Measurements from ENCODE around the gene CD248.

The CD248 gene

DNA sequence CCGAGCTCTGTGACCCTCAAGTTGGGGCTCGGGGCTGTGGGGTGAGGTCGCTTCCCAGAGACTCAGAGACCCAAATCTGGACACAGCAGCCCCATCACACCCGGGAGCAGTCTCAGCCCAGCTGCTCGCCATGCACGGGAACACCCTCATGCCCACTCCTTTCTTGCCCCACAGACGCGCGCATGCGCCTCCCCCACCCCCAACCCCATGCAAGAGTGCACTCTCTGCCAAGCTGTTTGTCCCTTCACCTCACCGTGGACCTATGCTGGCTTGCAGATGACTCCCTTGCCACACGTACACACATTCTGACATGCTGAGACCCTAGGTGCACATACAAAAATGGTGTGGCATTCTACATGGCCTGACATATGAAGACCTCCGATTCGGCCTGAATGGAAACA, 478 bp upstream of the CD248 start:
- DNase-seq (ENCODE audit: low spot score), result no peak
- TF ChIP-seq, protein P1, sequence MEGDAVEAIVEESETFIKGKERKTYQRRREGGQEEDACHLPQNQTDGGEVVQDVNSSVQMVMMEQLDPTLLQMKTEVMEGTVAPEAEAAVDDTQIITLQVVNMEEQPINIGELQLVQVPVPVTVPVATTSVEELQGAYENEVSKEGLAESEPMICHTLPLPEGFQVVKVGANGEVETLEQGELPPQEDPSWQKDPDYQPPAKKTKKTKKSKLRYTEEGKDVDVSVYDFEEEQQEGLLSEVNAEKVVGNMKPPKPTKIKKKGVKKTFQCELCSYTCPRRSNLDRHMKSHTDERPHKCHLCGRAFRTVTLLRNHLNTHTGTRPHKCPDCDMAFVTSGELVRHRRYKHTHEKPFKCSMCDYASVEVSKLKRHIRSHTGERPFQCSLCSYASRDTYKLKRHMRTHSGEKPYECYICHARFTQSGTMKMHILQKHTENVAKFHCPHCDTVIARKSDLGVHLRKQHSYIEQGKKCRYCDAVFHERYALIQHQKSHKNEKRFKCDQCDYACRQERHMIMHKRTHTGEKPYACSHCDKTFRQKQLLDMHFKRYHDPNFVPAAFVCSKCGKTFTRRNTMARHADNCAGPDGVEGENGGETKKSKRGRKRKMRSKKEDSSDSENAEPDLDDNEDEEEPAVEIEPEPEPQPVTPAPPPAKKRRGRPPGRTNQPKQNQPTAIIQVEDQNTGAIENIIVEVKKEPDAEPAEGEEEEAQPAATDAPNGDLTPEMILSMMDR (IDR thresholded peaks at IDR 0.05; ENCODE audit: borderline replicate concordance, control extremely low read depth, extremely low read depth, insufficient read depth, missing control alignments), result no peak
- in situ Hi-C loops (cut with MboI; ENCODE audit: low sequenced_read_pairs, unreplicated experiment), result no loop called here

DNA sequence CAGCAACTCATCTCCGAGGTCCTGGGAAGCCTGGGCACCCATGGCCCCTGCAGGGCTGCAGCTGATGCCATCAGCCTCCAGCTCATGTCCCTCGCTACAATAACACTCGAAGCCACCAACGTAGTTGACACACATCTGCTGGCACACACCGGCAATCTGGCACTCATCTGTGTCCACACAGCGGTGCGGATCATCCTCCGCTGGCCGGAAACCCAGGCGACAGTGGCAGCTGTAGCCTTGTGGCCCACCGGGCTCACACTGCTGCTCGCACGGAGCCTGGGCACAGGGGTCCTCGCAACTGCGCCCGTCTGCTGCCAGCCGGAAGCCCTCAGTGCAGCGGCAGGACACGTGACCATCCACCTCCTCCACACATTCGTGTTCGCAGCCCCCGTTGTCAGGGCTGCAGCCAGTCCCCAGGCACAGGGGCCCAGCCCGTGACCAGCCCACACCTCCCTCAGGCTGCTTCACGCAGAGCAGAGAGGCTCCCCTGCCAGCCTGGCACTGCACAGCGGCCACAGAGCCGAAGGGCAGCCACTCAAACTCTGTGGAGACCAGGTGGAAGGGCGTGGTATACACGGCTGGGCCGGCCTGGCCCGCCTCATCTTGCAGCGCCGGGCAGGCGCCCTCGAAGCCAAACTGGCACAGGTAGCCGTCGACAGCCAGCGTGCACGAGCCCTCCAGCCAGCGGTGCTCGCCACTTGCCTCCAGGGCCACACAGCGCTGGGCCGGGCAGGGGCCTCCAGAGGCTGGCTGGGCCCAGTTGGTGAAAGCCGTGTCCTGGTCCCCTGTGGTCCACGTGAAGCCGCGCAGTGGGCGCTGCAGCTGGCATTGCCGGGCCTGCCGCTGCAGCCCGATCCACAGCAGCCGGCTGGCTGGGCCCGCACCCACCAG, 678 bp downstream of the CD248 start:
- DNase-seq (ENCODE audit: low spot score), result no peak
- in situ Hi-C loops (cut with MboI; ENCODE audit: low sequenced_read_pairs, unreplicated experiment), result no loop called here
- TF ChIP-seq, protein P1 (IDR thresholded peaks at IDR 0.05; ENCODE audit: borderline replicate concordance, control extremely low read depth, extremely low read depth, insufficient read depth, missing control alignments), result no peak

DNA sequence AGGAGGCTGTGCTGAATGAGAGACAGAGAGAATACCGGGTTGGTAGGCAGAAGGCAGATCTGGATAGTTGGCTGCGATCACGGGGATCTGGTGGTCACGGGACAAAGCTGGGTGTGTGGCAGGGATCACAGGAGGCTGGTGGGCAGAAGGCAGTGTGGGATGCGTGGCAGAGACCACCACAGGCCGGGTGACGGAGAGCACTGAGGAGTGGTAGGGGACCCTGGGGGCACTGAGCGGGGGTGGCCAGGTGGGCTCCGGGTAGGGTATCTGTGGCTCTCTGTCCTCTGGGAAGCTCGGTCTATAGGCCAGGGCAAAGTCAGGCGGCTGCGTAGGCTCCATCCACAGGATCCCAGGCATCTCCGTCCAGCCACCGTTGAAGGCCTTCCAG, 1.4 kb downstream of the CD248 start:
- TF ChIP-seq, protein P1 (IDR thresholded peaks at IDR 0.05; ENCODE audit: borderline replicate concordance, control extremely low read depth, extremely low read depth, insufficient read depth, missing control alignments), result no peak
- in situ Hi-C loops (cut with MboI; ENCODE audit: low sequenced_read_pairs, unreplicated experiment), result no loop called here

DNA sequence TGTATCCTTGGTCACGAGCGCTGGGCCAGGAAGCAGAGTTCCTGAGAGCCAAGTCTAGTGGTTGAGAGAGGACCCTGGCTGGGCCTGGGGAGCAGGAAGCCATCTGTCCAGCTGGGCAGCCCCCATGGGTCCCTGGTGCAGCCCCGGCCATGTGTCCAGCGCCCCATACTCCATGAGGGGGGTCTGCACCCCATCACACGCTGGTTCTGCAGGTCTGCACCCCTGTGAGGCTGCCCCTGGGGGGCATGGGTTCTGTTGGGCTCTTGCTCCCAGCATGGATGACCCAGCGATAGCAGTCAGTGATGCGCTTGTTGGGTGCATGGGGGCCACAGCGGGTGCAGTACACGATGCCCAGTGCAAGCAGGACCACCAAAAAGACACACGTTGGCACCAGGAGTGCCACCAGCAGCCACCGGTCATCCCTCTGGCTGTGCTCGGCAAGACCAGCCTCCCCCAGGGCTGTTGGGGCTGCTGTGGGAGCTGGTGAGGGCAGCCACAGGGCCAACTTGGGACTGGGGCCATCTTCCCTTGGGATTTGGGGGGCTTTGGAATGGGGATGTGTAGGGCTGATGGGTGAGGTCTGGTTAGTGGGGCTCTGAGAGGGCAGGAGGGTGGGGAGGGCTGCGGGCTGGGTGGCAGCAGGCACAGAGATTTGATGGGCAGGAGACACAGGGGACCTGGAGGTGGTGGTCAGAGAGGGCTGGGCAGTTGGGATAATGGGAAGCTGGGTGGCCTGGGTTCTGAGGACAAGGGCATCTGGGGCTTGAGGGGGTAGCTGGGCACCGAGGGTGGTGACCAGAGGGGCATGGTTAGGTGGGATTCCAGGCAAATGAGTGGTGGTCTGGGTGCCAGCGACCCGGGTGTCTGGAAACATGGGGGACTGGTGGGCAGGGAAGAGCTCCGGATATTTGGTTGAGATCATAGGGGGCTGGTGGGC, 2.0 kb downstream of the CD248 start:
- in situ Hi-C loops (cut with MboI; ENCODE audit: low sequenced_read_pairs, unreplicated experiment), result no loop called here
- TF ChIP-seq, protein P1 (IDR thresholded peaks at IDR 0.05; ENCODE audit: borderline replicate concordance, control extremely low read depth, extremely low read depth, insufficient read depth, missing control alignments), result no peak
- no peak for DNase-seq (ENCODE audit: low spot score)

More for the DNA sequence above, 1.4 kb downstream of the CD248 start:
- DNase-seq (ENCODE audit: low spot score), result no peak

DNA sequence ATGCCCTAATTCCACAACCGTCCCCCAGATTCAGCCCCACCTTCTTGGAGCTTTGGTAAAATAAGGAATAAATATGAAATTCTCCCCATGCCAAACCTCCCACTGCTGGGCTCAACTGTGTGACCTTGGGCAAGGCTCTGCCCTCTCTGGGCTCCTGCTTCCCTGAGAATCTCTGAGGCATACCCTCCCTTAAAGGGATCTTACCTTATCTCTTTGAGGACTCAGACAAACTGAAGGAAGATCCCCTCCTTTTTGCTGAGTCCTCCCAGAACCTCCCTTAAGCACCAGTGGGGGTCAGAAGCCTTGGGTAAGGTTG, 2.7 kb downstream of the CD248 start:
- in situ Hi-C loops (cut with MboI; ENCODE audit: low sequenced_read_pairs, unreplicated experiment), result no loop called here
- TF ChIP-seq, protein P1 (IDR thresholded peaks at IDR 0.05; ENCODE audit: borderline replicate concordance, control extremely low read depth, extremely low read depth, insufficient read depth, missing control alignments), result no peak
- DNase-seq (ENCODE audit: low spot score), result no peak

DNA sequence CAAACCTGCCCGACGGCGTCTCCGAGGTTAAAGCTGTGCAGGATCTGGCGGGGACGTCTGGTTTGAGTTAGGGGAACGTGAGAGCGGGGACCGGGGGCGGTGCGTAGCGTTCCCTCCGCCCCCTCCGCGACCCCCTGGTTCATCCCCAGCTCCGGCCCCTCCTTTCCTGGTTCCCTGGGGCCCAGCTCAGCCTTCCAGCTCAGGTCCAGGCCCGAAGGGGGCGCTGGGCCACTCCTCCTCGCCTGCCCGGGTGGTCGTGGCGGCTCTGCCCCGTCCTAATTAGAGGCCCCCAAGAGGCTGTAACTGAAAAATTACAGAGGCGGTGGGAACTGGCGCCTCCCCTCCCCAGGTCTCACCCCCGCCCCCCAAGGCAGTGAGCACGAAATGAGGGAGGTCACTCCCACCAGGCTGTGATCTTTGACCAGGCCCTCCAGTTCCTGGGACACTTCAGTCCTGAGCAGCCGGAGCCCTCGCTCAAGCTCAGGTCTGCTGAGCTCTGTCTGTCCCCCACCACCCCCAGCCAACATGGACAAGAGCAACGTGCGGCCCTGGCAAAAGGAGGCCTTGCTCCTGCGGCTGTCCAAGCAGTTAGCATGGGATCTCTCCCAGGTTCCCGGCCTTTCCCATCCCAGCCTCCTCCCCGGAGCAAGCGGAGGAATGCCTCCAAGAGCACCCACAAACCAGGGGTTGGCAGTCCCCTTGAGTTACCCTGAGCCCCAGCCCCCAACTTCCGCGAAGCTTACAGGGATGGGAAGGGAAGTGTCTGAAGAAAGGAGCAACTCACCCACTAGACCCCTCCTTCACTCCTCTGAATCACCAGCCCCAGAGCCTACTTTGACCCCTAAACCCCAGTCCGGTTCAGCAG, 3.3 kb downstream of the CD248 start:
- TF ChIP-seq, protein P1 (IDR thresholded peaks at IDR 0.05; ENCODE audit: borderline replicate concordance, control extremely low read depth, extremely low read depth, insufficient read depth, missing control alignments), result no peak
- DNase-seq (ENCODE audit: low spot score), result no peak
- in situ Hi-C loops (cut with MboI; ENCODE audit: low sequenced_read_pairs, unreplicated experiment), result no loop called here

All from GM13976 (cell line).